OCI-LY1 (cell line): Measurements from ENCODE around the gene WSCD2.

Source experiments
- H2AFZ ChIP-seq: fragments of 200-600 bp; sonication (generic), shearing (Covaris generic); 2 replicates; pipeline ENCODE4 v1.6.0; 2014; ENCODE audit warnings: antibody characterized with exemption, mild to moderate bottlenecking, low read length
- H3F3A ChIP-seq: fragments of 200-600 bp; sonication (generic), shearing (Covaris generic); 2 replicates; pipeline ENCODE4 v1.6.0; 2014; ENCODE audit warnings: mild to moderate bottlenecking, antibody characterized with exemption, low read length, moderate library complexity; ENCODE audit not compliant: insufficient read depth
- H3K27ac ChIP-seq: fragments of 200-600 bp; sonication (generic); 2 replicates; pipeline ENCODE4 v1.5.1; 2014; ENCODE audit warnings: low read length, mixed run types, mild to moderate bottlenecking, low read depth; ENCODE audit not compliant: poor library complexity, severe bottlenecking
- H3K27me3 ChIP-seq: fragments of 200-600 bp; sonication (generic); 2 replicates; pipeline ENCODE4 v1.6.0; 2014; ENCODE audit warnings: antibody characterized with exemption, mild to moderate bottlenecking, low read length, moderate library complexity; ENCODE audit not compliant: insufficient read depth
- H3K36me3 ChIP-seq: fragments of 200-600 bp; sonication (generic); 2 replicates; pipeline ENCODE4 v1.6.1; 2014; ENCODE audit warnings: mild to moderate bottlenecking, antibody characterized with exemption, low read length, moderate library complexity, mixed read lengths; ENCODE audit not compliant: insufficient read depth
- H3K4me1 ChIP-seq: fragments of 200-600 bp; sonication (generic); 2 replicates; pipeline ENCODE4 v1.5.1; 2014; ENCODE audit warnings: mild to moderate bottlenecking, low read length, moderate library complexity; ENCODE audit not compliant: insufficient read depth, severe bottlenecking
- H3K4me2 ChIP-seq: fragments of 200-600 bp; sonication (generic), shearing (Covaris generic); 2 replicates; pipeline ENCODE4 v1.6.1; 2014; ENCODE audit warnings: low read length
- H3K4me3 ChIP-seq: fragments of 200-600 bp; sonication (generic); 2 replicates; pipeline ENCODE4 v1.5.1; 2014; ENCODE audit warnings: low read length, low read depth, mild to moderate bottlenecking, mixed read lengths; ENCODE audit not compliant: poor library complexity, severe bottlenecking
- H3K79me2 ChIP-seq: fragments of 200-600 bp; shearing (Covaris generic); 2 replicates; pipeline ENCODE4 v1.6.1; 2016; ENCODE audit warnings: mixed run types, low read length, mixed read lengths; ENCODE audit not compliant: insufficient read depth
- H3K9ac ChIP-seq: fragments of 200-600 bp; sonication (generic), shearing (Covaris generic); 2 replicates; pipeline ENCODE4 v1.6.1; 2014; ENCODE audit warnings: mild to moderate bottlenecking, low read length, mixed read lengths
- H3K9me2 ChIP-seq: fragments of 200-600 bp; sonication (generic), shearing (Covaris generic); 2 replicates; pipeline ENCODE4 v1.6.1; 2014; ENCODE audit warnings: low read depth, mild to moderate bottlenecking, low read length, mixed read lengths
- H3K9me3 ChIP-seq: fragments of 200-600 bp; shearing (Covaris generic); 2 replicates; pipeline ENCODE4 v1.6.1; 2014; ENCODE audit warnings: low read length, mixed read lengths
- H4K20me1 ChIP-seq: fragments of 200-600 bp; sonication (generic), shearing (Covaris generic); 2 replicates; pipeline ENCODE4 v1.6.0; 2016; ENCODE audit warnings: mild to moderate bottlenecking, low read length; ENCODE audit not compliant: insufficient read depth
- CTCF ChIP-seq: fragments of 200-600 bp; sonication (generic), shearing (Covaris generic); IDR thresholded peaks from 2 replicates; pipeline ENCODE4 v1.5.1; 2017; ENCODE audit warnings: mild to moderate bottlenecking, antibody characterized with exemption, low read length, moderate library complexity, mixed read lengths
- EZH2 ChIP-seq: fragments of 200-600 bp; sonication (generic), shearing (Covaris generic); IDR thresholded peaks from 2 replicates; pipeline ENCODE4 v1.8.0; 2017; ENCODE audit warnings: borderline replicate concordance, mixed run types, mild to moderate bottlenecking, antibody characterized with exemption, low read length, moderate library complexity, mixed read lengths

WSCD2 gene

GRCh38 chr12:108269224-108269623, 140.1 kb downstream of the WSCD2 start:
- Histone ChIP-seq H3K9me2 (no peaks in the 10 kb centered on the region), H2AFZ (no peak overlapping the region), H4K20me1 (no peaks in the 10 kb centered on the region), H3K79me2 (no peaks in the 10 kb centered on the region), H3F3A (no peaks in the 10 kb centered on the region), H3K9me3 (no peaks in the 10 kb centered on the region), H3K27ac (no peak overlapping the region), H3K9ac (no peak overlapping the region), H3K4me2 (no peak overlapping the region), H3K36me3 (no peaks in the 10 kb centered on the region), H3K27me3 (no peaks in the 10 kb centered on the region), H3K4me1 (no peaks in the 10 kb centered on the region), H3K4me3 (no peak overlapping the region)
- TF ChIP-seq CTCF, result no peak
- no peak for TF ChIP-seq EZH2

- TF ChIP-seq EZH2, result no peak
- TF ChIP-seq CTCF, result no peak
- Histone ChIP-seq H2AFZ (no peak overlapping the region), H3K79me2 (no peaks in the 10 kb centered on the region), H3K36me3 (no peaks in the 10 kb centered on the region), H3K9ac (no peak overlapping the region), H3K4me1 (no peaks in the 10 kb centered on the region), H3K4me2 (no peak overlapping the region), H3K27me3 (no peaks in the 10 kb centered on the region), H4K20me1 (no peaks in the 10 kb centered on the region), H3K27ac (no peak overlapping the region), H3K4me3 (no peak overlapping the region), H3K9me2 (no peaks in the 10 kb centered on the region), H3F3A (no peaks in the 10 kb centered on the region), H3K9me3 (no peaks in the 10 kb centered on the region)
These were observed 141.2 kb downstream of the WSCD2 start for GRCh38 chr12:108270035-108270848.

- Histone ChIP-seq H3F3A (no peaks in the 10 kb centered on the region), H3K27ac (no peak overlapping the region), H3K36me3 (no peaks in the 10 kb centered on the region), H3K4me3 (no peak overlapping the region), H3K79me2 (no peaks in the 10 kb centered on the region), H3K9me2 (no peaks in the 10 kb centered on the region), H3K9me3 (no peaks in the 10 kb centered on the region), H3K4me2 (no peak overlapping the region), H3K4me1 (no peaks in the 10 kb centered on the region), H3K9ac (no peak overlapping the region), H3K27me3 (no peaks in the 10 kb centered on the region), H2AFZ (no peak overlapping the region), H4K20me1 (no peaks in the 10 kb centered on the region)
- TF ChIP-seq EZH2 (no peak), CTCF (no peak)
These were observed 141.7 kb downstream of the WSCD2 start for GRCh38 chr12:108270849-108271143.
